Measurements from ENCODE around the gene TSHZ2.

GRCh38 chr20:53183181-53183580, 211.0 kb downstream of the TSHZ2 start:
- TF ChIP-seq CTCF (IDR thresholded peaks at IDR 0.05 in 4 of 5, conservative IDR thresholded peaks at IDR 0.05 in 1 of 5) (no peak), POLR2A (IDR thresholded peaks at IDR 0.05) (no peak)
